Activated CD4-positive, alpha-beta T cell treated with anti-CD3 and anti-CD28 coated beads, Interleukin-2, amount 50 U/mL, for 16 hours (primary cell): ENCODE data around the gene RNF10.
"Not testable (repeated sequence)": the region's sequence is repeated elsewhere in the genome, so short reads cannot be mapped to it uniquely, and the experiment has no call there.

ENCODE experiments used
- DNase-seq: peaks from one replicate; pipeline ENCODE4 v3.0.0-alpha.2; 2020

Gene RNF10

DNA sequence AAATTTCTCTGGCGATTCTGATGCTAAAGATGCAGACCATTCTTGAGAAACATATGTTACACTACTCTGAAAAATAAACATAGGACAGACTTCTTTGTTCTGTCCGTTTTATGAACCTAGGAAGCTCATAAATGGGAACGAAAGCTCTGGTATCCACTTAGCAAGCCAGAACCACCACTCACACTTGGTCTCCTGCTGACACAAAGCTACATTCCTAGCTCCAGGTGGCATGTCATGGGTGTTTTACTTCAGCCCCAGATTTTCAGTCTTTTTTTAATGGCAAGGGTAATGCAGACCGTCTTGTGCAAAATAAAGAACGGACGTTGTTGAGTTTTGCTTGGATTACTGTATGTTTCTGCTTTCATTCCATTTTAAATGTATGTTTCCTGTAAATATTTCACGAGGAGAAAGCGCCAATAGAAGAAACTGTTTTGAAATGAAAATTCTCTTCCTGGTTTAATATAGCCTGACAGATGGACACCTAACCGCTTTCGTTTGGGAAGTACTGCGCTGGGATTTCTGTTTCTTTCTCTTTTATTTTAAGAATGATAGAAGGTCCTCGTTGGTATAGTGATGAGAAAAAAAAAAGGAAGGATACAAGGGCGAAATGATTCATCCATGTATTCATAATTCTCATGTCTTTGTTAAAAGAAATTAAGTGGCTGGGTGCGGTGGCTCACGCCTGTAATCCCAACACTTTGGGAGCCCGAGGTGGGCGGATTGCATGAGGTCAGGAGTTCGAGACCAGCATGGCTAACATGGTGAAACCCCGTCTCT is 4.3 kb upstream of the RNF10 start:
- DNase-seq, result no peak

DNA sequence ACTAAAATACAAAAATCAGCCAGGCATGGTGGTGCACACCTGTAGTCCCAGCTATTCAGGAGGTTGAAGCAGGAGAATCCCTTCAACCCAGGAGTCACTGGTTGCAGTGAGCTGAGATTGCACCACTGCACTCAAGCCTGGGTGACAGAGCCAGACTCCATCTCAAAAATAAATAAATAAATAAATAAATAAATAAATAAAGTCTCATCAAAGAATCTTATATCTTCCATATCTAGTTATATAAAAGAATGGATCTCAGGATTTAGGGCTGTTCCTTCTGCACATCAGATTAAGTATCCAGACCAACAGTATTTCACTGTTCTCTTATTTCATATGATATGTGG is 3.8 kb upstream of the RNF10 start:
- DNase-seq, result not testable (repeated sequence)

DNA sequence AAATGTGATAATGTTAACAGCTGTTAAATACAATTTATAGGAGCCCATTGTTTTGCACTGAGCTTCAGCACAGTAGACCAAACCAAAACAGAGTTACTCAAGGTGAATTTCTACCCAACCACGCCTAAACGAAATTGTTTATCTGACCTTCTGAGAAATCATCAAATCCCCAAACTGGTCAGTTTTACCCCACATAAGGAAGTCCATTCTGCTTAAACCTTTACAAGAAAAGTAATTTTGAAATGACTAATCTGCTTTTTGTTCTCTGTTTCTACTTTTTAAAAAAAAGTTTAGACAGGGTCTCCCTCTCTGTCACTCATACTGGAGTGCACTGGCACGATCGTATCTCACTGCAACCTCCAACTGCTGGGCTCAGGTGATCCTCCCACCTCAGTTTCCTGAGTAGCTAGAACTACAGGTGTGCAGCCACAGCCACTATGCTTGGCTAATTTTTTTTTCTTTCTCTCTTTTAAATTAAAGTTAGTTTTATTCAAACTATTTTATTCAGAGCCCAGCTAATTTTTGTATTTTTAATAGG is 1.4 kb upstream of the RNF10 start:
- no peak for DNase-seq

DNA sequence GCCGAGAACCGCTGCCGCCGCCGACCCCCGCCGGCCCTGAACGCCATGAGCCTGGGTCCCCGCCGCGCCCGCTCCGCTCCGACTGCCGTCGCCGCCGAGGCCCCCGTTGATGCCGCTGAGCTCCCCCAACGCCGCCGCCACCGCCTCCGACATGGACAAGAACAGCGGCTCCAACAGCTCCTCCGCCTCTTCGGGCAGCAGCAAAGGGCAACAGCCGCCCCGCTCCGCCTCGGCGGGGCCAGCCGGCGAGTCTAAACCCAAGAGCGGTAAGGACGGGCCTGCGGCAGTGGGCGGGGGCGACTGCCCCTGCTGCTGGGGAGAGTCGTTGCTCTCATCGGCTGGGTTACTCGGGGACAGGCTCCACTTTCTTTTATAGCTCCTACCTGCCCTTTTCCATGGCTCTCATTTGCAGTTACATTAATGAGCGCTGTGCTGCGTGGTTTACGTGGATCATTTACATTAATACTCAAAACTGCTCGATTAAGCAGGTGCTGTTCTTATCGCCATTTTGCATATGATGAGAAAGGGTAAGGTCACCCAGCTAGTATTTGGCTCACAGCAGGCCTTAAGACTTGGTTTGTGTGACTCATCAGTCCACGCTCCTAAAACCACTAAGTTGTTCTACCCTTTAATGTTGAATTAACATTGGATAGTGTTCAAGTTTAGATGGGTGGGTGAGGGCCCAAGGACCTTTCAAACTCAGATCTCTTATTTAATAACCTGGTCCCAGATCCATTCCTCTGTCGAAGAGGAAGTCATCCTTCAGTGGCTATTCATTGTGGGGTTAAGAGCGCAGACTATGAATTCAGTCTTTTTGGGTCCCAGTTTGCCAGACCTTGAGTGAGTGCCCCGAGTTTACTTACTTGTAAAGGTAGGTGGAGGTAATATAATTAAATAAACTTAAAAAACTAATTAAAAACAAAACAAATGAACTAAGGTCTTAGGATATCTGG is 823 bp downstream of the RNF10 start:
- DNase-seq, result peak; percentile 56

DNA sequence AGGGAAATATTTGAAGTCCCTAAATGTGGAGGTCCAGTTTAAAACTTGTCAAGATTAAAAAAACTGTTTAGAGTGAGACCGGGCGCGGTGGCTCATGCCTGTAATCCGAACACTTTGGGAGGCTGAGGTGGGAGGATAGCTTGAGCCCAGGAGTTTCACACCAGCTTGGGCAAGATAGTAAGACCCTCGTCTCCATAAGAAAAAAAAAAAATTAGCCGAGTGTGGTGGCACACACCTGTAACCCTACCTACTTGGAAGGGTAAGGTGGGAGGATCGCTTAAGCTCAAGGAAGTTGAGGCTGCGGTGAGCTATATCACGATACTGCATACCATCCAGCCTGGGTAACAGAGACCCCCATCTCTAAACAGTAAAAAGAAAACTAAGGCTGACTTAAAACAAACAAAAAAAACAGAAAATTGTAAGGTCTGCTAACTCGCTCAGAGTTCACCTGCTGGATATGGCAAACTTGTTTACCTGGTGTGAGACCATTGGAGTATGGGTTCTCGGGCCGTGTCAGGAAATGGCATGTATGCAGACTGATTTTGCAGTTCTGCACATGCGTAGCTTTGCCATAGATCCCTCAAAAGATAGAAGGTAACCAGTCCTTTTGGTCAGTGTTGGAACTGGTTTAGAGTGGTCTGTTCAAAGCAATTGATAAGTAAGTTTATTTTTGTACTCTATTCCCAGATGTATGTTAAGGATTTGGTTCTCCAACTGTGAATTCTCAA is 2.1 kb downstream of the RNF10 start:
- peak; percentile 47 for DNase-seq

DNA sequence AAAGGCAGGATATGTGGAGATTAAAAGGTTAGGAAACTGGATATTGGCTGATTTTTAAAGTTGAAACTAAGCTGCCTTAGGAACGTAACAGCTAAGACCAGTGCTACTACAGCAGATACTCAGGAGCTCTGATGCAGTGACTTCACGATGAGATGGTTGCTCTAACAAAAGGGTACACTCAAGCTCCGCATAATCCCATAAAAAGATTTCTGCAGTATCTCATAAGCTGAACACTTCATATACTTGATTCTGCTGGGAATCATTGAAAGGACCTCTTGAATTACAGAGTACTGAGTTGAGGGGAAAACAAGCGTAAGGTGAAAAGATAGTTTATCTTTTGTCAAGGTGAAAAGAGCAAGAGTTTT is 3.7 kb downstream of the RNF10 start:
- no peak for DNase-seq

GRCh38 chr12:120538281-120539156 is 4.4 kb downstream of the RNF10 start:
- DNase-seq, result peak; percentile 23

- DNase-seq, result peak; percentile 71
These were observed 5.1 kb downstream of the RNF10 start for GRCh38 chr12:120539303-120539702.

DNA sequence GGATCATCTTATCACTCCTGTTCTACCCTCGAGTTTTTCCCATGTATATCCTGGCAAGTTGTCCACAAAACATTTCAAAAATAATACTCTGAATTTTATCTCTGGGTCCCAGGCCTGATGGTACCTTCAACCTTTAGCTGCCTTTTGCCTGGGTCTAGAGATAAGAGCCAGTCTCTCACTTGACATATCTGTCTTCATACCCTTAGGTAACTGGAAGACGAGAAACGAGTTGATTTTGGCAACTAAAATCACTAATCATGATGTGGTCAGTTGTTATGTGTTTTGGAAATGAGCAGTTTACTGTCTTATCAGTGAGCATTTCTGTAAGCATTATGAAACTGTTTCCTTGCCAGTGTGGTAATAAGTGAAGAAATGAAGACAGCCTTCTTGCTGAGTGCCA is 6.3 kb downstream of the RNF10 start:
- peak; percentile 48 for DNase-seq

DNA sequence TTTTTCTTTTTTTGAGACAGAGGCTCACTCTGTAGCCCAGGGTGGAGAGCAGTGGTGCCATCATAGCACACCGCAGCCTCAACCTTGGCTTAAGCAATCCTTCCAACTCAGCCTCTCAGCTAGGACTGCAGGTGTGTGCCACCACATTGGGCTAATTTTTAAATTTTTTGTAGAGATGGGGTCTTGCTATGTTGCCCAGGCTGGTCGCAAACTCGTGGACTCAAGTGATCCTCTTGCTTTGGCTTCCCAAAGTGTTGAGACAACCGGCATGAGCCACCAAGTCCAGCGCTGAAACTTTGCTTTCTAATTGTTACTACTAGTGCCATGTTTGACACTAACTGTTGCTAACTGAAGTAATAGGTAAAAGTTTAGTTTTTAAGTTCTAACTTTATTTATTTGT is 8.0 kb downstream of the RNF10 start:
- no peak for DNase-seq

DNA sequence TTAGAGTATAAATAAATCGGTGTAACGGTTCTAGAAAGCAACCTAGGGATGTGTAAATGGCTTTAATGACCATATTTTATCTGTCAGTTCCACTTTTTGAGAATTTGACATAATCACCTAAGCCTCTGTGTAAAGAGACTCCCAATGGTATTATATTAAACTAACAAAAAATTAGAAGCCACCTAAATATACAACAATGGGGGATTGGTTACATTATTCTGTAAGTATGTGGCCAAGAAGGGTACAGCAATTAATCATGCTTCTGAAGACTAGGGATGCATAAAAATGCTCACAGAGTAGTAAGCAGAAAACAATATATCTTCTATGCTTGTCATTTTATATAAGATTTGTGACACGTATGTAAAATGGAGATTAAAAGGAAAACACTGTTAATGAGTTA is 10.5 kb downstream of the RNF10 start:
- no peak for DNase-seq

GRCh38 chr12:120546050-120546386 is 11.9 kb downstream of the RNF10 start:
- no peak for DNase-seq

GRCh38 chr12:120554678-120555077 is 20.5 kb downstream of the RNF10 start:
- DNase-seq, result no peak

- no peak for DNase-seq
These were observed 23.4 kb downstream of the RNF10 start for GRCh38 chr12:120557589-120557988.

GRCh38 chr12:120562906-120563305 is 28.8 kb downstream of the RNF10 start:
- DNase-seq, result no peak

GRCh38 chr12:120563495-120563894 is 29.3 kb downstream of the RNF10 start:
- no peak for DNase-seq

- DNase-seq, result no peak
These were observed 37.1 kb downstream of the RNF10 start for GRCh38 chr12:120571299-120571698.

GRCh38 chr12:120573560-120573959 is 39.4 kb downstream of the RNF10 start:
- no peak for DNase-seq

- DNase-seq, result no peak
These were observed 40.0 kb downstream of the RNF10 start for GRCh38 chr12:120574106-120574505.

DNA sequence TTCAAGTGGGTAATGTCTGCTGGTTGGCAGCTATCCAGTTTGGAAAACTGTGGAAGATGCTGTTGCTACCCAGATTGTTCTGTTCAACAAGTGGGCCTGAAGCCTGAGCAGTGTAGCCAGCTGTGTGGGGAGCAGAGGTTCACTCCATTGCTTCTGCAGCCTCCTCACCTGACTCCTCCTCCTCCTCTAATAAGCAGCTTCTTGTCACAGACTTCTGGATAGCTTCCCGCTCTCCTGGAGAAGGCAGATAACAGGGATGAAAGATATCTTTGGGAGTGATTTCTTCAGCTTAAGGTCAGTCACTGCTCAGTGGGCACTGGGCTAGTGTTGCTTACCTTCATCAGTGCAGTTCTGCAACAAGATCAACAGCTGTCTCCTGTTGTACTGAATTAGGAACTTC is 45.0 kb downstream of the RNF10 start:
- DNase-seq, result no peak

DNA sequence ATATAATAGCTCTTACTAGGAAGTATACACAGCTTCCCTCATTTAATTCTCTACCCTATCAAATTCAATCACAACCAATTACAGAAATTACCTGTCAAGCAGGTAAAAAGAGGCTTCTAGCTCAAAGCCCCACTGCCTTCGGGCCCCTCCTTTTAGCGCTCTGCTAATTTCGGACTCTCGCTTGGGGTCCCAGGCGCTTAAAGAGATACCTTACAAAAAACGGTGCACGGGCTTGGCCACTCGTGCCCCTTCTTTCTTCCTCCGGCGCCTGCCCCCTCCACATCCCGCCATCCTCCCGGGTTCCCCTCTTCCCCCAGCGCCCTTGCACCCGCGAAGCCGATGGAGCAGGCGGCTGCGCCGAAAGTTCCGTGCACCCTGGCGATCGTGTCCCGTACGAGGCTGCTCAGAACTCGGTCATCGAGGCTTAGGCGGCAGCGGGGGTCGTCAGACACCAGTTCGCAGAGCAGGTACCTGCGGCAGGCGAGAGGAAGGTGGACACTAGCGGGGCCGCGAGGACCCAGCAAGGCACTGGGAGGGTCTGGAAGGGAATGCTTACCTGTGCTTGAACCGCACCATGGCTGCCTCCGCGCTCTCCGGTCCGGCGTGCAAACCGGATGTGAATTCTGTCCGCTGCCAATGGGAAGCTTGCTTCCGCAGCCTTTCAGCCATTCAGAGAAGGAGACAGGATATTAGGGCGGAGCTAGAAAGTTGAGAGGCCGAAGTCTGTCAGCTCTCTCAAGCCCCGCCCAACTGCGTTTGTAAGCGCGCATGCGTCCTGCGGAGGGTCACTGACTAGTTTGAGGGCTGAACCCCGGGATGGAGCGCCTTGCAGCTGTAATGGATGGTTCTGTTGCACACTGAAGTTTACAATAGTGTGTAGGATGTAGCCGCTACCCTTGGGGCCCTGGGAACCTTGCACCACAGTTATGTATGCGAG is 46.9 kb downstream of the RNF10 start, which contains the start of gene POP5:
TSS of gene POP5 (minus strand) at position 616 of the 937 bp plus-strand sequence. CDS start at position 576, 40 bp downstream.
- DNase-seq, result peak; percentile 99
